ENCODE data around the gene CPD.

Gene CPD

DNA sequence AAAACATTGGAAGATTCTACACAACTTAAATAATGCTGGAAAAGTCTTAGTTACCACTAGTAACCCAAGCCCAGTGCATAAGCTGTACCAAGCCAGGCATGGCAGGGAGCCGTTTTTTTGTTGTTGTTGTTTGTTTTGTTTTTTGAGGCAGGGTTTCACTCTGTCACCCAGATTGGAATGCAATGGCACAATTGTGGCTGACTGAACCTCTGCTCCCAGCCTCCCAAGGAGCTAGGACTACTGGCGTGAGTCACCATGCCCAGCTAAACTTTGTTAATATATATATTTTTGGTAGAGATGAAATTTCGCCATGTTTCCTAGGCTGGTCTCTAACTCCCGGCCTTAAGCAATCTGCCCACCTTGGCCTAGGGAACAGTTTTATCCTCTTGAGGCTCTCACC lies 44.3 kb upstream of the CPD start:
- Histone ChIP-seq H3K4me3 (ENCODE audit: insufficient read depth, low read length, poor library complexity, severe bottlenecking) (no peak overlapping the region), H3K36me3 (ENCODE audit: low read length) (no peaks in the 10 kb centered on the region), H4K20me1 (ENCODE audit: low read depth, low read length) (no peaks in the 10 kb centered on the region), H3K9me3 (ENCODE audit: insufficient read depth, low read length) (no peaks in the 10 kb centered on the region), H3K79me2 (ENCODE audit: insufficient read depth, low read length) (no peaks in the 10 kb centered on the region), H3K27me3 (ENCODE audit: low read length) (no peaks in the 10 kb centered on the region), H3K4me2 (ENCODE audit: low read depth, low read length, poor library complexity, severe bottlenecking) (no peak overlapping the region), H2AFZ (ENCODE audit: low read depth, low read length, severe bottlenecking) (no peak overlapping the region), H3K9ac (ENCODE audit: low read length) (no peak overlapping the region), H3K9me2 (replicated peaks; ENCODE audit: insufficient read depth, low read length) (no peaks in the 10 kb centered on the region), H3F3A (ENCODE audit: insufficient read depth) (no peaks in the 10 kb centered on the region), H3K27ac (ENCODE audit: low read depth, low read length) (no peak overlapping the region)
- TF ChIP-seq EZH2phosphoT487 (conservative IDR thresholded peaks at IDR 0.05; ENCODE audit: low read length), result no peak
- TF ChIP-seq, protein P1, sequence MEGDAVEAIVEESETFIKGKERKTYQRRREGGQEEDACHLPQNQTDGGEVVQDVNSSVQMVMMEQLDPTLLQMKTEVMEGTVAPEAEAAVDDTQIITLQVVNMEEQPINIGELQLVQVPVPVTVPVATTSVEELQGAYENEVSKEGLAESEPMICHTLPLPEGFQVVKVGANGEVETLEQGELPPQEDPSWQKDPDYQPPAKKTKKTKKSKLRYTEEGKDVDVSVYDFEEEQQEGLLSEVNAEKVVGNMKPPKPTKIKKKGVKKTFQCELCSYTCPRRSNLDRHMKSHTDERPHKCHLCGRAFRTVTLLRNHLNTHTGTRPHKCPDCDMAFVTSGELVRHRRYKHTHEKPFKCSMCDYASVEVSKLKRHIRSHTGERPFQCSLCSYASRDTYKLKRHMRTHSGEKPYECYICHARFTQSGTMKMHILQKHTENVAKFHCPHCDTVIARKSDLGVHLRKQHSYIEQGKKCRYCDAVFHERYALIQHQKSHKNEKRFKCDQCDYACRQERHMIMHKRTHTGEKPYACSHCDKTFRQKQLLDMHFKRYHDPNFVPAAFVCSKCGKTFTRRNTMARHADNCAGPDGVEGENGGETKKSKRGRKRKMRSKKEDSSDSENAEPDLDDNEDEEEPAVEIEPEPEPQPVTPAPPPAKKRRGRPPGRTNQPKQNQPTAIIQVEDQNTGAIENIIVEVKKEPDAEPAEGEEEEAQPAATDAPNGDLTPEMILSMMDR (IDR thresholded peaks at IDR 0.05; ENCODE audit: insufficient read depth, low read length, poor library complexity, severe bottlenecking), result no peak

DNA sequence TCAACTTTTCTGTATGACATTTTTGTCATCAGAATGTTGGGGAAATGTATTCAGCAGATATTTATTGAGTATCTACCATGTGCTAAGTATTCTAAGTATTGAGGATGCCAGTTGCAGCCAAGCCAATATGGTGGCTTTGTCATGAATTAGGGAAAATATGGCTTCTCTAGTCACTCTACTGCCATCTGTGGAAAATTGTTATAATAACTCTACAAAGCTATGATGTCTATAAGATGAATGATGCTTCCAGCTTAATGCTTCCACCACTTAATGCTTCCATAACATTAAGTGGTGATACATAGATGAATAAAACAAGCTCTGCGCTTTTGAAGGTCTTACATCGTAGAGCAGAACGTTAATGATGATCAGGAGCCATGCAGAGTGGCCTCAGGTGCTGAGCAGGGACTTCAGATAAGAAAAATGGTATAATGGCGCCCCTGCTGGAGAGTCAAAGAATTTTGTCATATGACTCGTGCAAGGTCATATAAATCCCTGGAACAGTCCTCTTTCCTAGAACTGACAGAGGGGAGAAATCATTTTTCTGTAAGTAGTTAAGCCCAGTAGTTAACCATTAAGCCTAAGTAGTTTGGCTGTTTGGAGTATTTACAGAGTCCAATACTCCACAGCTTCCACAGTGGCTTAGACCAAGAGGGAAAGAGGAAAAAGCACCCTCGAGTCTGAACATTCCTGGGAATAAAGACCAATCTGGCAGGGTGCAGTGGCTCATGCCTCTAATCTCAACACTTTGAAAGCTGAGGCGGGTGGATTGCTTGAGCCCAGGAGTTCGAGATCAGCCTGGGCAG lies 42.2 kb upstream of the CPD start:
- Histone ChIP-seq H3K4me3 (ENCODE audit: insufficient read depth, low read length, poor library complexity, severe bottlenecking) (no peak overlapping the region), H3K9me2 (replicated peaks; ENCODE audit: insufficient read depth, low read length) (no peaks in the 10 kb centered on the region), H3K4me2 (ENCODE audit: low read depth, low read length, poor library complexity, severe bottlenecking) (peak overlapping the region; percentile 26), H4K20me1 (ENCODE audit: low read depth, low read length) (no peaks in the 10 kb centered on the region), H3K36me3 (ENCODE audit: low read length) (no peaks in the 10 kb centered on the region), H3K79me2 (ENCODE audit: insufficient read depth, low read length) (no peaks in the 10 kb centered on the region), H3K9ac (ENCODE audit: low read length) (no peak overlapping the region), H3K27me3 (ENCODE audit: low read length) (no peaks in the 10 kb centered on the region), H3K27ac (ENCODE audit: low read depth, low read length) (no peak overlapping the region), H3K9me3 (ENCODE audit: insufficient read depth, low read length) (no peaks in the 10 kb centered on the region), H2AFZ (ENCODE audit: low read depth, low read length, severe bottlenecking) (peak overlapping the region; percentile 55), H3F3A (ENCODE audit: insufficient read depth) (no peaks in the 10 kb centered on the region)
- TF ChIP-seq, protein P1 (IDR thresholded peaks at IDR 0.05; ENCODE audit: insufficient read depth, low read length, poor library complexity, severe bottlenecking), result peak; percentile 88
- TF ChIP-seq EZH2phosphoT487 (conservative IDR thresholded peaks at IDR 0.05; ENCODE audit: low read length), result no peak

DNA sequence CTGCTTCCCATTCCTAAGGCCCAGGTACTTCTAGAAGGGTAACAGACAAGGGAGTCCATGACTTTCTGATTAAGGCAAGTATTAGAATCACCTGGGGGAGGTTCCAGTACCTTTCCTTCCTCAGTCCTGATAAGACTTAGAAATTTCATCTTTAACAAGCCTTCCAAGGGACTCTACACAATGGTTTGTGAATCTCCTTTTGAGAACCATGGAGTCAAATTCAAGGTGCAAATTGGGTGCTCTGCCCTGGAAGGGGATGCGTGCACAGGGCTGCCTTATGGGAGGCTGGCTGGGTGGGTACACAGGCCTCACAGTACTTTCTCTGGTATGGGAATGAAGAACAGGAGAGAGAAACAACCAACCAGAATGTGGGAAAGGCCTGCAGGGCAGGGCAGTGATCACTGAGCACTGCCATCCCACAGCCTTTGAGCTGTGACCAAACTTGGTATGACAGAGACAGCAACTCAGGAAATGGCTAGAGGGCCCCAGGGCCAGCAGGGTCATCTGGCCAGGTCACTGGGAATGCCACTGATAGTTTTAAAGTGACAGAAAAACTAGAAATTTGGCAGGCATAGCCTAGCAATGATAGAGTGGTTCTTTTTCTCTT lies 41.2 kb upstream of the CPD start:
- Histone ChIP-seq H3K79me2 (ENCODE audit: insufficient read depth, low read length) (no peaks in the 10 kb centered on the region), H3K9me3 (ENCODE audit: insufficient read depth, low read length) (no peaks in the 10 kb centered on the region), H3K27me3 (ENCODE audit: low read length) (no peaks in the 10 kb centered on the region), H3K4me3 (ENCODE audit: insufficient read depth, low read length, poor library complexity, severe bottlenecking) (no peak overlapping the region), H3K4me2 (ENCODE audit: low read depth, low read length, poor library complexity, severe bottlenecking) (no peak overlapping the region), H3K9me2 (replicated peaks; ENCODE audit: insufficient read depth, low read length) (no peaks in the 10 kb centered on the region), H2AFZ (ENCODE audit: low read depth, low read length, severe bottlenecking) (no peak overlapping the region), H3K27ac (ENCODE audit: low read depth, low read length) (no peak overlapping the region), H4K20me1 (ENCODE audit: low read depth, low read length) (no peaks in the 10 kb centered on the region), H3K36me3 (ENCODE audit: low read length) (no peaks in the 10 kb centered on the region), H3K9ac (ENCODE audit: low read length) (no peak overlapping the region), H3F3A (ENCODE audit: insufficient read depth) (no peaks in the 10 kb centered on the region)
- TF ChIP-seq, protein P1 (IDR thresholded peaks at IDR 0.05; ENCODE audit: insufficient read depth, low read length, poor library complexity, severe bottlenecking), result no peak
- TF ChIP-seq EZH2phosphoT487 (conservative IDR thresholded peaks at IDR 0.05; ENCODE audit: low read length), result no peak
